Activated CD4-positive, alpha-beta T cell treated with anti-CD3 and anti-CD28 coated beads, Interleukin-10, Interleukin-2, amounts not matched to agents 100 ng/mL and 50 ng/mL, durations not matched to agents 16 hours and 8 hours (primary cell): ENCODE results near the gene EMX1.

Experiments
- DNase-seq: peaks from one replicate; pipeline ENCODE4 v3.0.0-alpha.2; 2020

Gene EMX1

DNA sequence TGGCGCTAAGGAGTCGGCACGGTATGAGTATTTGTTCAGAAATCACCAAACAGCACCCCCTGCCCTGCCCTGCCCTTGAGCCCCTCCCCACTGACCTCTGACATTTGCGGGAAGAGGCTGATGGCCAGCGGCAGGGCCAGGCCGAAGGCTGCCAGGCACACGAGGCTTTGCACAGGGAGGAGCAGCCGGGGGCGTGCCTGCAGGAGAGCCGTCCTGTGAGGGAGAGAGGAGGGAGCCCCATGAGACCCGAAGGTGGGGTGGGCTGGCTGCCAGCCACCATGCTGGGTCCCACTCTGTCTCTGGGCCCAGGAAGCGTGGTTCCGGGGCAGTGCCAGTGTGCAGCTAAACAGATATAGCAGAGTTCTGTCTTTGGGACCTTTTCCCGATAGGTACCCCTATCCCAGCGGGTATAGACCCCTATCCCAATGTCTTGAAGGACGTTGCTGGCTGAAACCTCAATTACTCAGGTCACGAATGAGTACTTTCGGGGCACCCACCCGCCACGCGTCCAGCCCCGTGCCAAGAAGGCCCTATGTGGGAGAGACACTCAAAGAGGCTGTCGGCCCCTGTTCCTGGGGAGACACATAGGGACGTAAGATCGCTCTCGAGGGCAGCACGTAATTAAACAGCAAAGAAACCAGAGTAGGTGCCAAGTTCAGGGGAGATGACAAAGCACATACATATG is 43.9 kb downstream of the EMX1 start:
- DNase-seq: no peak

- DNase-seq: no peak
Observed at GRCh38 chr2:72961853-72962468, 44.6 kb downstream of the EMX1 start.

DNA sequence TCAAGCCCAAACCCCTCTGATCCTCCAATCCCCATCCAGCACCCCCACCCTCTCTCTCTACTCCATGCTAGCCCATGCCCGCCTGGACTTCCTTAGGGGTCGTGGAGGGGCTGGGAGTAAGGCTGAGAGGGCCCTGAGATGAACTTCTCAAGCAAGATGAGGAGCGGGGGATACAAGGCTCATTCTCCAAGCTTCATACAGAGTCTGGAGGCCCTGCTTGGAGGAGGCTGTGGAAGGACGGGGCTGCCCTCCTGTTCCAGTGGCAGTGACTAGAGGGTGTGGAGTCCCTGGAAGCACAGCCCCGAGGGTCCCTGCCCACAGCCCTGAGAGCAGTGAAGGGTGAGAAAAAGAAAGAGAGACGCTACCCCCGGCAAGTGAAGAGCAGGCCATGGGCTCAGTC is 45.6 kb downstream of the EMX1 start:
- no peak for DNase-seq

DNA sequence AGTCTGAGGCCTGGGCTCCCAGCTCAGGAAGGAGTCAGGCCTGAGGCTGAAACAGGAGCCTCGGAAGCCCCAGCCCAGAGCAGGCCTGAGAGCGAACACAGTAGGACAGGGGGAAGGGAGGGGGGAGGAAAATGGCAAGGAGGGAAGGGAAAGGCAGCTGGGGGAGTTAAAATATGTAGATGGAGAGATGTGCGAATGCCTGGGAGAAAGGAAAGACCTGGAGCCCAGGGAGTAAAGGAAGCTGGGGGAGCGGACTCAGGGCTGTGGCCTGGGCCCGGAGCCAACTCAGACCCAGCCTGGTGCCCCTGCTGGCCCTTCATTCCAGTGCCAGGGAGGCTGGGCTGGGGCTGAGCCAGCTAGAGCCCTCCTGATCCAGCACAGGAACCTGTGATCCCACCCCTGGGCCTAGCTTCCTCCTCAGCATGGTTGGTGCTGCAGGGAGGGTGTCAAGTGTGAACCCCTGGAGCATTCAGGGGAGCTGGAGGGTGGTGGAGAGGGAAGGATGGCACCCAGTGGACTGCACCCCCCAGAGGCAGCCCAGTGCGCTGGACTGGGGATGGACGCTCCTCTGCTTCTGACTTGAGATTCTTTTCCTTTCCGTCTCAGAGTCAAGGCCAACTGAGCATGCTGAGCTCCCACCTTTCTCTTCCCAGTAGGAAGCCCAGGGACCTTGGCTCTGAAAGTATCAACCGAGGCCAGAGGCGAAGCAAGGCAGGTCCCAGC is 46.3 kb downstream of the EMX1 start:
- no peak for DNase-seq

DNA sequence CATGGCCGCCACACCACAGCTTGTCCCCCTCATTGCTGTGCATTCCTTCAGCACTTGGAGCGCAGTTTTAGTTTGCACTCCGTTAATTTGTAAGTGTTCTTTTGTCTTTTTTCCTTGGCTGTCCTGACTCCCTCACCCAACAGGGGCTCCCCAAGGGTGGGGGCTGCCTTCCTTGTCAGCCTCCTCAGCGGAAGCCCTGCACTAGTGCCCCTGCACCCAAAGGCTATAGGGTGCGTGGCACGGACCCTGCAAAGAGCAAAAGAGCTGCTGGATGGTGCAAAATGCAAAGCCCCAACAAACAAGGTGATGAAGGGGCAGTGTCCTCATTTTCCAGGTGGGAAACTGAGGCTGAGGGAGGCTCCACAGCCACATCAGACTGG is 46.8 kb downstream of the EMX1 start:
- DNase-seq: no peak

DNA sequence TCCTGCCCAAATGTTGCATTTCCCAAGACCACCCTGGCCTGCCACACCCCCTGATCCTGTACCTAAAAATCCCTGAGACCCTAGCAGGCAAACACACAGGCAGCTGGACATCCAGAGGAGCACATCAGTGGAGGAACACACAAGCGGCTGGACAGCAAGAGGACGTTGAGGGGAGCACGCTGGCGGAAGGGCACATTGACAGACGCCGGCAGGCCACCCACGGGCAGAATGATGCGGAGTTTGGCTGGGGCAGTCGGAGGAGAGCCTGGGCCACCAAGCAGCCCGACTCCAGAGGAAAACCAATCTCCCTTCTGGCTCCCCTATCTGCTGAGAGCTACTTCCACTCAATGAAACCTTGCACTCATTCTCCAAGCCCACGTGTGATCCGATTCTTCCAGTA is 47.7 kb downstream of the EMX1 start:
- DNase-seq: no peak

DNA sequence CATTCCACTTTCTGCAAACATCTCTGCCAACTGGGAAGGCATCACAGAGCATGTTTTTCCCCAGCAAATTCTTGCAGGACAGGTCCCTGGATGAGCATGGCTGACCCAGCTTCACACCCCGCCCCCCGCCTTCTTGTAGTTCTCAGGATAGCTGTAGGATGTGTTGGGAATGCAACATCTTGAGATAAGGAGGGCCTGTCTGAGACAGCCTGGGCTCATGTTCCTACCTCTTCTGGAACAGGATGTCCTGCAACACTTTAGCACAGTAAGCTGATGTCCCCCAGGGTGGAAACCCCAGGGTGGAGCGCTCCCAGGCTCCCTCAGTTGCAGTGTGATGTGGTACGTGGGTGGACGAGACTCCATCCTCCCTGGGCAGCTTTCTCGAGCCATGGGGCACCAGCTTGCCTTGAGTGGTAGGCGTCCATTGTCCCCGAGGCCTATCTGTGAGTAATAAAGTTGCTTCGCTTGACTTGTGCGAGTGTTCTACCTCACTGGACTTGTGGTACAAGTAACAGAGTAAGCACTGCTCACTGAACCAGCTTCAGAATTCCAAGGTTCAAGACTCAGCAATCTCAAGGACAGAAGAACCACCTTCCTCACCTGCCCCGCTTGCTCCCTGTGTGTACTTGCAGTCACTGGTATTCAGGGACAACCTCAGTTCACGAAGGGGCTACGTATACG is 48.6 kb downstream of the EMX1 start:
- no peak for DNase-seq

- no peak for DNase-seq
Observed at GRCh38 chr2:72968286-72968685, 51.0 kb downstream of the EMX1 start.

DNA sequence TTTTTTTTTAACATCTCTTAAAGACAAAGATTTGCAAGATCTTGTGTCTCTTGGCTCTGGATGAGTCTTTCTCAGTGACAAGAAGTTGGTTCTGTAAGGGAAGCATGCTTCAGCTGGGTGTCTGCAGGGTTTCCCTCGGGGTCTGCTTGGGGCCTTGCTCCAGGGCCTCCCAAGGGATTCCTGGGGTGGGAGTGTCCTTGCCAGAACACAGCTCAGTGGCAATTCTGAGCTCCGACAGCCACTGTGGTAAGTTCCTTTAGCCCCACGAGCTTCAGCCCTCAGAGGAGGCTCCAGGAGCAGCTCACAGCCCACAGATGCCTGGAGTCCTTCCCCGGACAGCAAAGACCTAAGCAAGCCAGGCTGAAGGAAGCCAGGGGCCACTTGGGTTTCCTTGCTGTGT is 52.4 kb downstream of the EMX1 start:
- no peak for DNase-seq

DNA sequence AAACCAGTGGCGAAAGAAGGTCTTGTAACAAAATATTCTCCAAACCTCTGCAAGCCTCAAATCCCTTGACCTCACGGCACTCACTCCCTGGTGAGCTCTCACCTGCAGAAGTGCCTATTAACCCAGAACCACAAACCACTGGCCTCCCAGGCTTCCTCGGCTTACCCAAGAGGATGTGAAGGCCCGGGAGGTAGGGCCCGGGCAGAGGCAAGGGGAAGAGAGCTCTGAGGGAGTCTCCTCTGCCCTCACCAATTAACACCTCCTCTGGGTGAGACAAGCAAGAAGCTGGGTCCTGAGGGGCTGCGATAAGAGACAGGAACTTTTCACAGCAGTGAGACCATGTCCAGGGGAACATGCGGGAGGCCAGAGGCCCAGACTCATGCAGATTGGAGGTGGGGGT is 53.7 kb downstream of the EMX1 start:
- no peak for DNase-seq

GRCh38 chr2:72972352-72973136 is 55.2 kb downstream of the EMX1 start:
- no peak for DNase-seq

DNA sequence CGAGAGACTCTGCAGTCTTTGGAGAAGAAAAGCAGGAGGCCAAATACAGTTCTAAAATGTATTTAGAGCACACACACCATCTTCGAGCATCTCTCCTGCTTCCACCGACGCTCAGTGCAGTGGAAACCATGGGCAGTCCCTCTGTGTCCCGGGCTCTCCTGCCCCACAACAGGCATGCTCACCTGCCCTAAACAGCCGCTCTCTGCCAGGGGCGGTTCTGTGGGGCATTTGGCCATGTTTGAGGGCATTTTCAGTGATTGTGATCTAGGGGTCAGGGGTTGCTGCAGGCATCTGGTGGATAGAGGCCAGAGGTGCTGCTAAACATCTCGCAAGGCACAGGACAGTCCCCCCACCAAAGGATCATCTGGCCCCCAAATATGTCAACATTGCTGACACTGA is 55.8 kb downstream of the EMX1 start:
- no peak for DNase-seq

DNA sequence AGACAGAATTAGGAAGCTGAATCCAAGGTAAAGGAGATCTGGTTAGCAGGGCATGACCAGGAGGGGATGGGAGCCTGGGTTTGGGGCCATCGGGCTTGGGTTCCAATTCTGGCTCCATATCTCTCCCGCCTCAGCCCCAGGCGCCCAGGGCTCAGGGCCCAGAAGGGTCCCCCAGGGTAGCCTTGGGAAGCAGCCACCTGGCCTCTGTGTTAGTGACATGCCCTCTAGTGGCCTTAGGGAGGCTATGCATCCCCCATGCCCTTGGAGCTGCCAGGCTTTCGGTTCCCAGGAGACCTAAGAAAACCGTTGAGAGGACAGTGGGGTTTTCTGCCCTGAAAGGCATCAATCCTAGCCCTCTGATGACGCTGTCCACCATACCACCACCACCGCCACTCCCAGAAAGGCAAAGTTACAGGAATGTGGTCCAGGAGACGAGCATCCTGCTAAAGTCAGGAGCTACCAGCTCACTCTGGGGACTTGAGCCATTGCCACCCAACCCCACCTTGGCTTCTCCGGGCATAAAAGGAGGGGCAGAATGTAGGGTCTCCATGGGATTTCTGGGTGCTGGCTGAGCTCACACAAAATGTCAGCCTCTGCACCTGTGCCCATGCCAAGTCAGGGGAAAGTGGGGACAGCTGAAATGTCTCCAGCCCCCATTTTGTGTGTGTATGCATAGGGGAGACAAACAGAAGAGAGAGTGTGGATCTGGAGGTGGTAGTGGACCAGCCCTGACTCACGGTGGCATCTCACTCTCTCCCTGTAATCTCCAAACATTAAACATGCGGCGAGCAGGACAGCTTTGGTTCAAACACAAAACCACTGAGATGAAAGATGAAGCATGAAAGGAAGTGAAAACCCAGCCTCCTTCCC is 56.5 kb downstream of the EMX1 start:
- peak; percentile 56 for DNase-seq

GRCh38 chr2:72974436-72974754 is 57.1 kb downstream of the EMX1 start:
- DNase-seq: no peak

- DNase-seq: no peak
Observed at GRCh38 chr2:72975017-72975416, 57.7 kb downstream of the EMX1 start.

DNA sequence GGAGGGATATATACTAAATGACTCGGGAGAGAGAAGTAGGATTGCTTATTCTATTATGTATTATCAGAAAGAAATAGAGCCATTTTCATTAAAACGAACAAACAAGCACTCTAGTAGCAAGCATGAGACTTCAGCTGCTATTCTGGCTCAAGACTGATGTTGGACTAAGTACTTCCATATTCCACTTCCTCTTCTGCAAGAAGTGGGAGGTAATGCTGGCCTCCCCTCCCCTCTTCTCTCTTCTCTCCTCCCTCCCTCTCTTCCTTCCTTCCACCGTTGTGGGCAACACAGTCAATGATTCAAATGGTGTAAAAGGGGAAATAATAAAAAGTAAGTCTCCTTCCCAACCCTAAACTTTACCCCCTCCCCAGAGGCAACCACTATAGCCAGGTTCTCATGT is 62.6 kb downstream of the EMX1 start:
- no peak for DNase-seq

DNA sequence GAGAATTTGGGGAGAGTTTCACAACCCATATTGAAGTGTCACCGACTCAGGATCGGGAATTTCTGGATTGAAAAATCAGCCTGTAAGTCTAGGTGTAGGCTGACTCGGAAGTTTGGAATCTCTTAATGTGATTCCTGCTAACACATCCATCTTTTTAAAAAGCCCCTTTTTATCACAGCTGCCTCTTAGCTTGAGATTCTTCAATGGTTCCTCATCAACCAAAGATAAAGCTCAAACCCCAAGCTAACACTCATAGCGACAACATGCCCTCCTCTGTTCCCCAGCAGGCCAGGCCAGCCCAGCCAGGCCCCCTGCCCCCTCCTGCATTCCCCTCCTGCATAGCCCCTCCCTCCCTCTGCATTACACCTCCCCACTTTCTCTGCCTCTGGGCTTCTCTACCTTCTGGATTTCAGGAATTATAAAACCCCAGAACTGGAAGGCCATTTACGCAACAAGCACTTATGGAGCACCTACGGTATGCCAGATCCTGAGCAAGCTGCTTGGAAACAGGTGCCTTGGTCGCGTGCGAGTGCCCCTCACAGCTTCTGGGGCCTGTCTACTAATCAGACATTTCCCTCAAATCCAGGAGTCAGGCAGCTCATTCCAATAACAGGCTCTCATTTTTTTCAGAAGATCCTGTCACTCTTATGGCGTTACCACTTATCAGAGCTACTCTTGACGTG is 63.4 kb downstream of the EMX1 start:
- DNase-seq: no peak

GRCh38 chr2:72981536-72981935 is 64.2 kb downstream of the EMX1 start:
- no peak for DNase-seq

DNA sequence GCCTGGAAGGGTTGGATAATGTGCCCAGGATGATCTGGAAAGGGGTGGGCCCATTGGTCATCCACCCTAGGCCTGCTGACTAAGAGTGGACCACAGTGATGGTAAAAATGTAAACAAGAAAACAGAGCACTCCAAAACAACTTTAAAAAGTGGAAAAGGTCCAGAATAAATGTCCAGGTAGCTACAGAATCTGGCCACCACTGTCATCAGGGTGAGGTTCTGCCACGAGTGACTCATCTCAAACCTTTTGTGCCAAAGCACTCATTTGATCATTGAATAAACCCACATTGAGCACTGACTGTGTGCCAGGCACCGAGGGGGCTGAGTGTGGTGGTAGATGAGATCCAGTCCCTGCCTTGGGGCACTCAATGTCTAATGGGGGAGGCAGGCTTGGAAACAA is 64.9 kb downstream of the EMX1 start:
- no peak for DNase-seq

- DNase-seq: no peak
Observed at GRCh38 chr2:72982781-72983499, 65.6 kb downstream of the EMX1 start.
